T-helper 9 cell (primary cell): ENCODE measurements around the gene TAS2R3.
"Not testable (repeated sequence)": the region's sequence is repeated elsewhere in the genome, so short reads cannot be mapped to it uniquely, and the experiment has no call there.

Experiments
- DNase-seq: peaks from one replicate; pipeline ENCODE4 v3.0.0-alpha.2; 2020
- total RNA-seq, 2 donors: gene quantifications; one replicate each; lab custom pipeline; 2026; lab: John Stamatoyannopoulos, UW

The TAS2R3 gene
- total RNA-seq, result 0.24 to 1.7 reads per million in 2 donors

DNA sequence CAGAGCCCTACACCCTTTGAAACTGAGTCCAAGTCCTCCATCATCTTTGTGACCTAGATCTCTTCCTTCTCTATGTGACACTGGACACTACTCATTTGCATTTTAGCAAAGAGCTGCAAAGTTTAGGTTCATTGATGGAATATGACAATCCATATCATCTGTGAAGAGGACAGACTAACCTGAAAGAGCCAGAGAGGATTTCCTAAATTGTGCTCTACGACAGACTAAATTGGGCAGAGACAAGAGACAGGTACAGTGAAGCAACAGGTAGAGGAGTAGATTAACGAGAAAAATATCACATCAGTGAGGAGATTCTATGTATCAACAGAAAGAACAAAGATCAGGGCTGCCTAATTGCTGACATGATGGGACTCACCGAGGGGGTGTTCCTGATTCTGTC lies at the start of gene TAS2R3:
TSS of gene TAS2R3 (plus strand) at position 301 of the 400 bp plus-strand sequence. CDS start at position 363, 62 bp downstream.
- no peak for DNase-seq

- DNase-seq, result no peak
Observed at GRCh38 chr7:141714571-141714970, 49.3 kb upstream of the TAS2R3 start.

DNA sequence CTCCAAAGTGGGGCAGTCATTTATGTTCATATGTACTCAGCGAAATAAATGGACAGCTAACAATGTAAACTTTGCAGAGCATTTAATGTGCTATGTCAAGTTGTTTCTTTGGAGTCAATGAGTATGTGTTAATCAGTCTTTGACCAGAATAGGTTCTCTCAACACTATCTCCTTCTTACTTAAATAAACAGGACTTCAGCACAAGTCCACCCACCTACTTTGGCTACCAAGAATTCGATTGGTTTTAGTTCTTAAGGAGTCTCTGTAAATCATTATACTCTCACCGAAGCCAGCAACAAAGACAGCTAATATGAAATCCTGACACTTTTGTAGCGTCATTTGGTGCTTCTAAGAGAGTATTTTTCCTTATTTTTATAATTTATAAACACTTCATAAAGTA lies 48.9 kb upstream of the TAS2R3 start:
- no peak for DNase-seq

DNA sequence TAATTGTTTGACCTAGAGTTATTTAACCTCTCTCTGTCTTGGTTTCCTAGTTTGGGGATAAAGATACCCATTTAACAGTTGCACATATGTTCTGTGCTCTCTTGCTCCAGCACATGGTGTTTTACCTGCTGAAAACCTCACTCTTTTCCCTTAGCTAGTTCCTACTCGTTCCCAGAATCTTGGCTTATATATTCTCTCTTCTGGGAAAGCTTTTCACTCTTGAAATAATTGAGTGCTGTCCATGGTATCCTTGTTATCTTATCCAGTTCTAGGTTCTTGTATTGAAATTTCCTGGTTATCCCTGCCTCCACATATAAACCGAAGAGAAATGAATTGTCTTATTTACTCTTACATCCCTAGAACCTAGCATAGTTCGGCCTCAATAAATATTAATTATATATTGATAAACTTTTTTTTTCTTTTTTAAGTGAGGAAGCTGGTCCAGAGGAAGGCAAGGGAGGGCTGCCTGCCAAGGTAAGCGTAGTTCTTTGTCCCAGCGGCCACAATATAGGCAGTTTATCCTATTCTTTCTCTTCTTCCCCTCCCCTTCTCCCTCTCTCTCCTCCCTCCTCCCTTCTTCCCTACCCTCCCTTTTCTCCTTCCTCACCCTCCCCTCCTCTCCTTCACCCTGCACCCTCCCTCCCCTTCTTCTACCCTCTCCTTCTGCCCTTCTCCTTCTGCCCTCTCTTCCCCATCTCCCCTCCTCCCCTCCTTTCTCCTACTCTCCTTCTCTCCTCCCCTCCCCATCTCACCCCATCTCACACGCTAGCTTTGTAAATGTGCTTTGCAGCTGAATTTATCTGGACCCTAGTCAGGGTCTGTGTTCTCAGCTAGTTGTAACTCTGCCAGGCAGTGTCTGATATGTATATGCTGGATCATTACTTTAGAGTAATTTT lies 47.9 kb upstream of the TAS2R3 start:
- DNase-seq, result no peak

DNA sequence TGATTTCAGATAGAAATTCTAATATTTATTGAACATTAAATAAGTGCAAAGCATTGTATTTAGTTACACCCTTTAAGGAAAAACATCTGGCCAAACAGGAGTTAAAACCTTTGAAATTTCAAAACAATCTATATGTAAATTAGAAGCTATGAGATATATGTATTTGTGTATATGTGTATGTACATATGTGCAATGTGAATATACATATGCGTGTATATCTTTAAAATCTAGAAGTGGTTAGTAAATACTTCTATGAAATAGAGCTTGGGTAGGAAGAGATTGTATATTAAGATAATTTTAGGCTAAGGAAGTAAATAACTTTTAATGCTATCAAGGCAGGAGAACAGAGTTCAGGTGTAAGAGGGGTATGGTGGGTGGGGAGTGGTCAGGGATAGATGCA lies 46.4 kb upstream of the TAS2R3 start:
- DNase-seq, result no peak

DNA sequence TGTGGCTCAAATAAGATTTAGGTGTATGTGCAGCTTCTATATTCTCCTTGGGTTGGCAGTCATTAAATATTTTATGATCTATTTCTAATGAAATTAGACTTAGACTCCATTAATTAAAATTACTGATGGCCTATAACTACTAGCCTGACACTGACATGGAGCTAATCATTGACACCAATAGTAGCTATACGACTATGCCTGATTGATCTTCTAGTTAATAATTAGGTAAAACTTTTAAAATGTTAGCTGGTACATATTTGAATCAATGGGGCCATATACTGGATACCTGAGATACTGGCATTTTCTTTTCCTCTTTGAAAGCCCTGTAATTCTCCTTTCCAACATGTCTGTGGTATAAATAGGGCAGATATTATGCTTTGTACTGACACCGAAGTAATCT lies 41.4 kb upstream of the TAS2R3 start:
- no peak for DNase-seq

- DNase-seq, result no peak
Observed at GRCh38 chr7:141729020-141729419, 34.9 kb upstream of the TAS2R3 start.

- DNase-seq, result no peak
Observed at GRCh38 chr7:141731476-141732149, 32.3 kb upstream of the TAS2R3 start.

DNA sequence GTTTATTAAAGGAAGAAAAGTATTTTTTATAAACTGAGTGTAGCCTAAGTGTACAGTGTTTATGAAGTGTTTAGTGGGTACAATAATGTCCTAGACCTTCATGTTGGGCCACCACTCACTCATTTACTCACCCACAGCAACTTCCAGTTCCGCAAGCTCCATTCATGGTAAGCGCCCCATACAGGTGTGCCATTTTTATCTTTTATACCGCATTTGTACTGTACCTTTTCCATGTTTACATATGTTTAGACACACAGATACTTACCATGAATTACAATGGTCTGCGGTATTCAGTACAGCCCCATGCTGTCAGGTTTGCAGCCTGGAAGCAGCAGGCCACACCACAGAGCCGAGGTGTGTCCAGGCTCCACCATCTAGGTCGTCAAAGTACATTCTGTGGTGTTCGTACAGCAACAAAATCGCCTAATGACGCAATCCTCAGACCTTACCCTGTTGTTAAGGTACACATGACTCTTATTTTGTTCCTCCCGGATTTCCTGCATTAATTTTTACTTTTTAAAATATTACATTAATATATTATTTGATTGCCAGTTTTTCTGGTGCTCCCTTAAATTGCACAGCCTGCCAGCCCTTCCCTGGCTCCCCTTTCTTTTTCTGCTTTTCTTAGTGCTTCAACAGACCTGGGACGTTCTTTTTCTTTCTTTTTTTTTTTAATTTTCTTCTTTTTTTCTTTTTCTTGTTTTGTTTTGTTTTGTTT lies 26.6 kb upstream of the TAS2R3 start:
- peak; percentile 6 for DNase-seq

DNA sequence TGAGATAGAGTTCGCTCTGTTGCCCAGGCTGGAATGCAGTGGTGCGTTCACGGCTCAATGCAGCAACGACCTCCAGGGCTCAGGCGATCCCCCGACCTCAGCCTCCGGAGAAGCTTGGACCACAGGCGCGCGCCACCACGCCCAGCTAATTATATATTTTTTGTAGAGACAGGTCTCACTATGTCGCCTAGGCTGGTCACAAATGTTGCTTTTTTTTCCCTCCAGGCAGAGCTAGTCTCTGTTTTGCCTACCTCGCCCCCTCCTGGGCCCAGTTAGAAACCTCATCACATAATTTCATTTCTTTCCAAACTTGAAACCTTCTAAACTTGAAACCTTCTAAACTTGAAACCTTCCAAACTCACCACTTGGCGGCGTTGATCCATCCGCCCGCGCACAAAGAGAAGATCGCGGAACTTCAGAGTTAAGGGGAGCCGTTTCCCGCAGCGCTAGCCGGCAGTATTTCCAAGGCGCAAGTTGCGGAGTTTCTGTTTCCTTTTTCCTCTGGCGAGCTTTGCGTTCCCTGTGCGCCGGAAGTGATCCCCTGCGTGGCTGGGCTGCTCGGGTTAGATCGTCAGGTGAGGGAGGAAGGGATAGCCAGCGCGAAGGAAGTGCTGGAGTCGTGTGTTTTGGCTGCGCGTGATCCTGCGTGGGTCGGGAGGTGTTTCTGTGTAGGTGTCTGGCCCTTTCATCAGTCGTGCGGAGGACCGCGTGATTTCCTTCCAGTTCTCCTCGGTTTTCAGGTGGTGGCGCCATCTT lies 25.9 kb upstream of the TAS2R3 start, which contains the start of gene SSBP1:
TSS of gene SSBP1 (plus strand) at position 523 of the 756 bp plus-strand sequence. CDS start 809 bp downstream, outside the sequence.
- DNase-seq, result peak; percentile 80

DNA sequence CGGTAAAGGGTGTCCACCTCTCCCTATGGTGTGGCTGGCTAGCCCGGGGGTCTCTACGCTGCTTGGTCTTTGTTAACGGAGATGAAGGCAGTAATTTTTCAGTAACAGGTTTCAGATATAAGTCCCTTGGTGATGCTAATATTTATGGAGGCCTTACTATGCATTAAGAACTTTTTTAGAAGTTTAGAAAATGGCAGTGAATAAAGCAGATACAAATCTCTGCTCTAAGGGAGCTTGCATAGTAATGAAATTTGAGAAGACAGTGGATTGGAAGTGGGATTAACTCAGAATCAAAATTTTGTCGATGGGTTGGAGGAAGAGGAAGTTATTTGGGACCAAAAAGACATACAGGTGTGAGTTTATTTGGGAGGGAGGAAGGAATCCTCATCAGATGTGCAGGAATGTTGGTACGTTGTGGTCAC lies 25.3 kb upstream of the TAS2R3 start:
- no peak for DNase-seq

DNA sequence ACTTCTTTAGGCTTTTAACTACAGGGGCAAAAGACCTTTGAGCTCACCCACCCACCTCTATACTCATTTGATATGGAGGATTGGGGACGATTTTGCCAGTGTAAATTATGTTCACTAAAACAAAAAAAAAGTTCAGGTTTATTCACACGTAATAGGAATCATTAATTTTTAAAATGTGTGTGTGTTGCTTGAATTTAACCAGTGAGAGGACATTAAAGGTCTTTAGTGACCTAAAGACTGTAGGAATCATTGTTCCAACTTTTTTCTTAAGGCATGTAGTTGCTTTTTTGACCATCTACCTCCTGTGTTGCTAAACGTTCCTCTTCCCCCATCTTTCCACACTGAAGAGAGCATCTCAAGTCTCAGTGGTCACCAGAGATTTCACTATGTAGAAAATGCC lies 24.6 kb upstream of the TAS2R3 start:
- no peak for DNase-seq

GRCh38 chr7:141742229-141742628 lies 21.7 kb upstream of the TAS2R3 start:
- DNase-seq, result no peak

DNA sequence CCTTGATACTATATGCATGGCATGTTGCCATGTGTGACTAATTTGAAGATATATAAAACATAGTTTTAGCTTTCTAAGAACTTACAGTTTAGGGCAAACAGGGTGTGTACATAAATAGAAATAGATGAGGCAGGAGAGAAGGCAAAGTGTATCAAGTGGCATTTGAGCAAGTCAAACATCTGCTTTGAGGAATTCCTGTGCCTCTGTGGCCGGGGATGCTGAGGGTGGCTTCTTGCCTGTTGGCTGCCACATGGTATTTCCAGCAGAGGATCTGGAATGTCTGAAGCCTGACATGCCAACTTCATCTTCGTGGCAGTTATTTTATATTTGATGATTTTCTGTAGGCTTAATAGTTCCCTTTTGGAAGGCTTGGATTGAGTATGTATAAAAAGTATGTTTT lies 19.8 kb upstream of the TAS2R3 start:
- no peak for DNase-seq

GRCh38 chr7:141748396-141748795 lies 15.5 kb upstream of the TAS2R3 start:
- DNase-seq, result no peak

- DNase-seq, result not testable (repeated sequence)
Observed at GRCh38 chr7:141751904-141752303, 12.0 kb upstream of the TAS2R3 start.

GRCh38 chr7:141752634-141753033 lies 11.3 kb upstream of the TAS2R3 start:
- DNase-seq, result no peak

GRCh38 chr7:141754939-141755338 lies 9.0 kb upstream of the TAS2R3 start:
- no peak for DNase-seq

DNA sequence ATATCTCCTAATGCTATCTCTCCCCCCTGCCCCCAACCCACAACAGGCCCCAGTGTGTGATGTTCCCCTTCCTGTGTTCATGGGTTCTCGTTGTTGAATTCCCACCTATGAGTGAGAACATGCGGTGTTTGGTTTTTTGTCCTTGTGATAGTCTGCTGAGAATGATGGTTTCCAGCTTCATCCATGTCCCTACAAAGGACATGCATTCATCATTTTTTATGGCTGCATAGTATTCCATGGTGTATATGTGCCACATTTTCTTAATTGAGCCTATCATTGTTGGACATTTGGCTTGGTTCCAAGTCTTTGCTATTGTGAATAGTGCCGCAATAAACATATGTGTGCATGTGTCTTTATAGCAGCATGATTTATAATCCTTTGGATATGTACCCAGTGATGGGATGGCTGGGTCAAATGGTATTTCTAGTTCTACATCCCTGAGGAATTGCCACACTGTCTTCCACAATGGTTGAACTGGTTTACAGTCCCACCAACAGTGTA lies 6.2 kb downstream of the TAS2R3 start:
- DNase-seq, result not testable (repeated sequence)

GRCh38 chr7:141776374-141776773 lies 12.5 kb downstream of the TAS2R3 start, which contains the start of gene TAS2R4:
TAS2R4 (plus strand) TSS chr7:141776674; CDS start chr7:141778489, 1,815 bp downstream.
- DNase-seq, result no peak

GRCh38 chr7:141785706-141786552 lies 22.0 kb downstream of the TAS2R3 start:
- no peak for DNase-seq
